Measurements from ENCODE around the gene EIF5A2. TPM values are rescaled to one million over a fixed set of nuclear protein-coding genes. Genes with fewer than 3 reads are reported as not detected.

Gene EIF5A2
- polyA plus RNA-seq, 1 donor from 2014 or later = 0.94 TPM

GRCh38 chr3:170953736-170954135, 45.3 kb upstream of the EIF5A2 start:
- Histone ChIP-seq H3K9ac (ENCODE audit: low read length) (no peak overlapping the region), H3F3A (ENCODE audit: insufficient read depth, low read length, poor library complexity, severe bottlenecking) (no peaks in the 10 kb centered on the region), H3K36me3 (ENCODE audit: insufficient read depth, low read length) (no peaks in the 10 kb centered on the region), H3K9me3 (ENCODE audit: low read length) (no peaks in the 10 kb centered on the region), H3K9me2 (ENCODE audit: insufficient read depth, low read length) (no peaks in the 10 kb centered on the region), H3K79me2 (replicated peaks; ENCODE audit: insufficient read depth, low read length) (no peaks in the 10 kb centered on the region), H3K27ac (ENCODE audit: low read length) (no peak overlapping the region), H3K4me2 (ENCODE audit: low read length) (no peak overlapping the region), H3K27me3 (ENCODE audit: insufficient read depth, low read depth, low read length) (no peaks in the 10 kb centered on the region), H4K20me1 (ENCODE audit: insufficient read depth) (no peaks in the 10 kb centered on the region), H3K4me3 (ENCODE audit: low read length) (no peak overlapping the region), H2AFZ (ENCODE audit: low read depth, low read length) (no peak overlapping the region)
- TF ChIP-seq POLR2AphosphoS5 (IDR thresholded peaks at IDR 0.05) (no peak), TAF1 (IDR thresholded peaks at IDR 0.05; ENCODE audit: low read depth) (no peak), REST (IDR thresholded peaks at IDR 0.05; ENCODE audit: borderline replicate concordance) (no peak), CTCF (IDR thresholded peaks at IDR 0.05; ENCODE audit: poor library complexity, severe bottlenecking) (no peak), MXI1 (conservative IDR thresholded peaks at IDR 0.05; ENCODE audit: poor library complexity, severe bottlenecking) (no peak), RAD21 (conservative IDR thresholded peaks at IDR 0.05) (no peak), EP300 (conservative IDR thresholded peaks at IDR 0.05; ENCODE audit: poor library complexity, severe bottlenecking) (no peak), SMC3 (conservative IDR thresholded peaks at IDR 0.05; ENCODE audit: poor library complexity) (no peak), EZH2 (IDR thresholded peaks at IDR 0.05; ENCODE audit: borderline replicate concordance, insufficient read depth, low read length, poor library complexity, severe bottlenecking) (no peak)

GRCh38 chr3:170953229-170953628, 44.8 kb upstream of the EIF5A2 start:
- Histone ChIP-seq H3K9ac (ENCODE audit: low read length) (no peak overlapping the region), H3K4me3 (ENCODE audit: low read length) (no peak overlapping the region), H3K9me3 (ENCODE audit: low read length) (no peaks in the 10 kb centered on the region), H3K27me3 (ENCODE audit: insufficient read depth, low read depth, low read length) (no peaks in the 10 kb centered on the region), H3K9me2 (ENCODE audit: insufficient read depth, low read length) (no peaks in the 10 kb centered on the region), H3K36me3 (ENCODE audit: insufficient read depth, low read length) (no peaks in the 10 kb centered on the region), H4K20me1 (ENCODE audit: insufficient read depth) (no peaks in the 10 kb centered on the region), H3K79me2 (replicated peaks; ENCODE audit: insufficient read depth, low read length) (no peaks in the 10 kb centered on the region), H2AFZ (ENCODE audit: low read depth, low read length) (no peak overlapping the region), H3K27ac (ENCODE audit: low read length) (no peak overlapping the region), H3F3A (ENCODE audit: insufficient read depth, low read length, poor library complexity, severe bottlenecking) (no peaks in the 10 kb centered on the region), H3K4me2 (ENCODE audit: low read length) (no peak overlapping the region)
- TF ChIP-seq EP300 (conservative IDR thresholded peaks at IDR 0.05; ENCODE audit: poor library complexity, severe bottlenecking) (no peak), SMC3 (conservative IDR thresholded peaks at IDR 0.05; ENCODE audit: poor library complexity) (no peak), CTCF (IDR thresholded peaks at IDR 0.05; ENCODE audit: poor library complexity, severe bottlenecking) (no peak), TAF1 (IDR thresholded peaks at IDR 0.05; ENCODE audit: low read depth) (no peak), EZH2 (IDR thresholded peaks at IDR 0.05; ENCODE audit: borderline replicate concordance, insufficient read depth, low read length, poor library complexity, severe bottlenecking) (no peak), REST (IDR thresholded peaks at IDR 0.05; ENCODE audit: borderline replicate concordance) (no peak), POLR2AphosphoS5 (IDR thresholded peaks at IDR 0.05) (no peak), MXI1 (conservative IDR thresholded peaks at IDR 0.05; ENCODE audit: poor library complexity, severe bottlenecking) (no peak), RAD21 (conservative IDR thresholded peaks at IDR 0.05) (no peak)
